ENCODE results near the gene PRKG1.

DNA sequence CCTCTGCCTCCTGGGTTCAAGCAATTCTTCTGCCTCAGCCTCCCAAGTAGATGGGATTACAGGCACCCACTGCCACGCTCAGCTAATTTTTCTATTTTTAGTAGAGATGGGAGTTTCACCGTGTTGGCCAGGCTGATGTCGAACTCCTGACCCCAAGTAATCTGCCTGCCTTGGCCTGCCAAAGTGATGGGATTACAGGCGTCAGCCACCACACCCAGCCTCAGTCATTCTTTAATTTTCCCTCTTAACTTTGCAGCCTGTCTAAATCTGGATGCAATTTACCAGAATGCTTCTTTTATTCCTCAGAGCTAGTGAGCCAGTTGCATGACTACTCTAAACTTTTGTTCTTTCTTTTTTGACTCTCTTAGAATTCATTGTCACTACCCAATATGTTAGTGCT lies 715.6 kb downstream of the PRKG1 start:
- TF ChIP-seq GRHL2 (CRISPR knock-in tag; IDR thresholded peaks at IDR 0.05; ENCODE audit: insufficient replicate concordance, severe bottlenecking) (no peak), JUN (CRISPR knock-in tag; IDR thresholded peaks at IDR 0.05) (no peak), CREB1 (CRISPR knock-in tag; IDR thresholded peaks at IDR 0.05) (no peak)
- TF ChIP-seq, protein P1, sequence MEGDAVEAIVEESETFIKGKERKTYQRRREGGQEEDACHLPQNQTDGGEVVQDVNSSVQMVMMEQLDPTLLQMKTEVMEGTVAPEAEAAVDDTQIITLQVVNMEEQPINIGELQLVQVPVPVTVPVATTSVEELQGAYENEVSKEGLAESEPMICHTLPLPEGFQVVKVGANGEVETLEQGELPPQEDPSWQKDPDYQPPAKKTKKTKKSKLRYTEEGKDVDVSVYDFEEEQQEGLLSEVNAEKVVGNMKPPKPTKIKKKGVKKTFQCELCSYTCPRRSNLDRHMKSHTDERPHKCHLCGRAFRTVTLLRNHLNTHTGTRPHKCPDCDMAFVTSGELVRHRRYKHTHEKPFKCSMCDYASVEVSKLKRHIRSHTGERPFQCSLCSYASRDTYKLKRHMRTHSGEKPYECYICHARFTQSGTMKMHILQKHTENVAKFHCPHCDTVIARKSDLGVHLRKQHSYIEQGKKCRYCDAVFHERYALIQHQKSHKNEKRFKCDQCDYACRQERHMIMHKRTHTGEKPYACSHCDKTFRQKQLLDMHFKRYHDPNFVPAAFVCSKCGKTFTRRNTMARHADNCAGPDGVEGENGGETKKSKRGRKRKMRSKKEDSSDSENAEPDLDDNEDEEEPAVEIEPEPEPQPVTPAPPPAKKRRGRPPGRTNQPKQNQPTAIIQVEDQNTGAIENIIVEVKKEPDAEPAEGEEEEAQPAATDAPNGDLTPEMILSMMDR (IDR thresholded peaks at IDR 0.05): no peak

Measured in WTC11 (cell line).